ENCODE results near the gene RNF214.

DNA sequence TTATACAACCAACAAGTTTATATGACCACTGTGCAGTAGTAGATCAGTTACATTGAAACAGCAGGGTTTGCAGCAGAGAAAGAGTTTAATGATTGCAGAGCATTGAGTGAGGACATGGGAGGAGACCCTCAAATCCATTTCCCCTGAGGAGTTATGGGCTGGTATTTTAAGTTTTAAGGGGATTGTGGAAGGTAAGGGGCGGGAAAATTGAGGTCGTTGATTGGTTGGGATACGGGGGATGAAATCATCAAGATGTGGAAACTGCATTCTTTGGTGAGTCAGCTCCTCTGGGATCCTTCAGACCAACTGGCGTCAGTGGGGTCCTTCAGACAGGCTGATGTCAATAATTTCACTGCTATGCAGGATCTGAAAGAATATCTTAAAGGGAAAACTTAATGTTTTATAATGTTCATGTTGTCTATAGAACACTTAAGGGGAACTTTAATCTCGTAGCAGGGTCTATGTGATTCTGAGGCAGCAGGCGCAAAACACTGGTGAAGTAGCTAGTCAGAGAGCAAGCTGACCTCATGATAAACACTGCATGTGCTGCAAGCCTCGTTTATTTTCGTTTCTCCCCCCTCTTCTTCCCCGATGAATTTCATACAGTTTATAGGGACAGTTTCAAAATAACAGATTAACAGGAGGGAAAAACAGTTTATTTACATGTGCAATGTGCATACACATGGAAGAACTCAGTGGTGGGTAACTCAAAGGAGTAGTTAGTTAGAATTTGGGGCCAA is 41.2 kb downstream of the RNF214 start:
- TF ChIP-seq EP300 (IDR thresholded peaks at IDR 0.05; ENCODE audit: borderline replicate concordance in 1 of 2, control insufficient read depth in 1 of 2, low read depth in 2 of 2, low read length in 2 of 2) (no peak), SMAD5 (IDR thresholded peaks at IDR 0.05; ENCODE audit: low read depth) (no peak), BMI1 (IDR thresholded peaks at IDR 0.05; ENCODE audit: borderline replicate concordance) (no peak), EZH2 (IDR thresholded peaks at IDR 0.05; ENCODE audit: borderline replicate concordance, control insufficient read depth, low read depth, low read length) (no peak)
- TF ChIP-seq, protein P1, sequence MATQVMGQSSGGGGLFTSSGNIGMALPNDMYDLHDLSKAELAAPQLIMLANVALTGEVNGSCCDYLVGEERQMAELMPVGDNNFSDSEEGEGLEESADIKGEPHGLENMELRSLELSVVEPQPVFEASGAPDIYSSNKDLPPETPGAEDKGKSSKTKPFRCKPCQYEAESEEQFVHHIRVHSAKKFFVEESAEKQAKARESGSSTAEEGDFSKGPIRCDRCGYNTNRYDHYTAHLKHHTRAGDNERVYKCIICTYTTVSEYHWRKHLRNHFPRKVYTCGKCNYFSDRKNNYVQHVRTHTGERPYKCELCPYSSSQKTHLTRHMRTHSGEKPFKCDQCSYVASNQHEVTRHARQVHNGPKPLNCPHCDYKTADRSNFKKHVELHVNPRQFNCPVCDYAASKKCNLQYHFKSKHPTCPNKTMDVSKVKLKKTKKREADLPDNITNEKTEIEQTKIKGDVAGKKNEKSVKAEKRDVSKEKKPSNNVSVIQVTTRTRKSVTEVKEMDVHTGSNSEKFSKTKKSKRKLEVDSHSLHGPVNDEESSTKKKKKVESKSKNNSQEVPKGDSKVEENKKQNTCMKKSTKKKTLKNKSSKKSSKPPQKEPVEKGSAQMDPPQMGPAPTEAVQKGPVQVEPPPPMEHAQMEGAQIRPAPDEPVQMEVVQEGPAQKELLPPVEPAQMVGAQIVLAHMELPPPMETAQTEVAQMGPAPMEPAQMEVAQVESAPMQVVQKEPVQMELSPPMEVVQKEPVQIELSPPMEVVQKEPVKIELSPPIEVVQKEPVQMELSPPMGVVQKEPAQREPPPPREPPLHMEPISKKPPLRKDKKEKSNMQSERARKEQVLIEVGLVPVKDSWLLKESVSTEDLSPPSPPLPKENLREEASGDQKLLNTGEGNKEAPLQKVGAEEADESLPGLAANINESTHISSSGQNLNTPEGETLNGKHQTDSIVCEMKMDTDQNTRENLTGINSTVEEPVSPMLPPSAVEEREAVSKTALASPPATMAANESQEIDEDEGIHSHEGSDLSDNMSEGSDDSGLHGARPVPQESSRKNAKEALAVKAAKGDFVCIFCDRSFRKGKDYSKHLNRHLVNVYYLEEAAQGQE (IDR thresholded peaks at IDR 0.05; ENCODE audit: low read depth, low read length) = no peak
- TF ChIP-seq, protein P2, sequence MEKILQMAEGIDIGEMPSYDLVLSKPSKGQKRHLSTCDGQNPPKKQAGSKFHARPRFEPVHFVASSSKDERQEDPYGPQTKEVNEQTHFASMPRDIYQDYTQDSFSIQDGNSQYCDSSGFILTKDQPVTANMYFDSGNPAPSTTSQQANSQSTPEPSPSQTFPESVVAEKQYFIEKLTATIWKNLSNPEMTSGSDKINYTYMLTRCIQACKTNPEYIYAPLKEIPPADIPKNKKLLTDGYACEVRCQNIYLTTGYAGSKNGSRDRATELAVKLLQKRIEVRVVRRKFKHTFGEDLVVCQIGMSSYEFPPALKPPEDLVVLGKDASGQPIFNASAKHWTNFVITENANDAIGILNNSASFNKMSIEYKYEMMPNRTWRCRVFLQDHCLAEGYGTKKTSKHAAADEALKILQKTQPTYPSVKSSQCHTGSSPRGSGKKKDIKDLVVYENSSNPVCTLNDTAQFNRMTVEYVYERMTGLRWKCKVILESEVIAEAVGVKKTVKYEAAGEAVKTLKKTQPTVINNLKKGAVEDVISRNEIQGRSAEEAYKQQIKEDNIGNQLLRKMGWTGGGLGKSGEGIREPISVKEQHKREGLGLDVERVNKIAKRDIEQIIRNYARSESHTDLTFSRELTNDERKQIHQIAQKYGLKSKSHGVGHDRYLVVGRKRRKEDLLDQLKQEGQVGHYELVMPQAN (conservative IDR thresholded peaks at IDR 0.05) = no peak
